ENCODE data around the gene CYP24A1. TPM values are rescaled to one million over a fixed set of nuclear protein-coding genes. Genes with fewer than 3 reads are reported as not detected.

CYP24A1 gene
- total RNA-seq, 1 donor = not detected

DNA sequence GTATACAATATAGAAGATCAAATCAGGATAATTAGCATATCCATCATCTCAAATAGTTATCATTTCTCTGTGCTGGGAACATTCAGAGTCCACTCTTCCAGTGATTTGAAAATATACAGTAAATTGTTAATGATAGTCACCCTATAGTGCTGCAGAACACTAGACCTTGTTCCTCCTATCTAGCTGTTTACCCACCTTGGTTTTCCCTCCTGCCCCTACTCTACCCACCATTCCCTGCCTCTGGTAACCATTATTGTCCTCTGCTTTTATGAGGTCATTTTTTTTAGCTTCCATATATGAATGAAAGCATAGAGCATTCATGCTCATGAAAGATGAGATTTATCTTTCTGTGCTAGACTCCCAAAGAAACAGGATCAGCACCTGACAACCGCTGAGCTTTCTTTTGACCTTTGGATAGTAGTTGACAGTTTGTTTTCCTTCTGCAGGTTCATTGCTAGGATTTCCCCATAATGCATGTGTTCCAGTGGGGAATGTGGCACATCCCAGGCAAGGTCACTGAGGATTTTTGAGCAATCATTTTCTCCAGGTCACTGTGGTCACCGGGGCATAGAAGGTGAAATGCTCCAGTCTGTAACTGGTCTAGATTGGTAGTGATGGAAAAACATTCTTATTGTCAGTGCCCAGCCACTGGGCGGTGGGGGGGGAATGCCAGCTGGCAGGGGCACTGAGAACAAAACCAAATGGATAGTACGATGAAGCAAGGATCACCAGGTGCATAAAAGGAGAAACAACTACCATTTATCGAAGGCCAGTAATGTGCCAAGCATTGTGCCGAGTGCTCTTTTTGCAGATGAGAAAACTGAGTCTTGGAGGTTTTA is 69.8 kb downstream of the CYP24A1 start:
- TF ChIP-seq, protein P1, sequence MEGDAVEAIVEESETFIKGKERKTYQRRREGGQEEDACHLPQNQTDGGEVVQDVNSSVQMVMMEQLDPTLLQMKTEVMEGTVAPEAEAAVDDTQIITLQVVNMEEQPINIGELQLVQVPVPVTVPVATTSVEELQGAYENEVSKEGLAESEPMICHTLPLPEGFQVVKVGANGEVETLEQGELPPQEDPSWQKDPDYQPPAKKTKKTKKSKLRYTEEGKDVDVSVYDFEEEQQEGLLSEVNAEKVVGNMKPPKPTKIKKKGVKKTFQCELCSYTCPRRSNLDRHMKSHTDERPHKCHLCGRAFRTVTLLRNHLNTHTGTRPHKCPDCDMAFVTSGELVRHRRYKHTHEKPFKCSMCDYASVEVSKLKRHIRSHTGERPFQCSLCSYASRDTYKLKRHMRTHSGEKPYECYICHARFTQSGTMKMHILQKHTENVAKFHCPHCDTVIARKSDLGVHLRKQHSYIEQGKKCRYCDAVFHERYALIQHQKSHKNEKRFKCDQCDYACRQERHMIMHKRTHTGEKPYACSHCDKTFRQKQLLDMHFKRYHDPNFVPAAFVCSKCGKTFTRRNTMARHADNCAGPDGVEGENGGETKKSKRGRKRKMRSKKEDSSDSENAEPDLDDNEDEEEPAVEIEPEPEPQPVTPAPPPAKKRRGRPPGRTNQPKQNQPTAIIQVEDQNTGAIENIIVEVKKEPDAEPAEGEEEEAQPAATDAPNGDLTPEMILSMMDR (IDR thresholded peaks at IDR 0.05; ENCODE audit: extremely low read depth, low read depth, low read length) = no peak
- no peak for DNase-seq (ENCODE audit: insufficient read length, low spot score, missing footprints)
- Histone ChIP-seq H3K79me2 (ENCODE audit: insufficient read depth, low read length) (no peaks in the 10 kb centered on the region), H3K4me1 (ENCODE audit: insufficient read depth, low read length) (peaks cover 3% of the 10 kb centered on the region), H3K27ac (ENCODE audit: low read depth, low read length) (no peak overlapping the region), H3K27me3 (ENCODE audit: insufficient read depth, low read length) (no peaks in the 10 kb centered on the region), H3K36me3 (ENCODE audit: insufficient read depth, low read length) (no peaks in the 10 kb centered on the region), H3K9me3 (ENCODE audit: low read depth, low read length) (no peaks in the 10 kb centered on the region), H3K4me3 (ENCODE audit: insufficient read depth, low read length) (peak overlapping the region; percentile 30), H4K20me1 (ENCODE audit: insufficient read depth, low read length) (no peaks in the 10 kb centered on the region), H3K4me2 (ENCODE audit: insufficient read depth, low read length) (peak overlapping the region; percentile 68), H2AFZ (ENCODE audit: low read length) (peak overlapping the region; percentile 64)

Other genes starting within 250 kb of the CYP24A1 start
- gene BCAS1, start 103.4 kb downstream of the CYP24A1 start, total RNA-seq = under 0.01 TPM in 1 of 2 replicates, not detected in the other
- gene PFDN4, start 34.1 kb upstream of the CYP24A1 start, total RNA-seq = 93.0 and 95.2 TPM in 2 replicates